ENCODE results near the gene PPP2R3C.
"Not testable (repeated sequence)": the region's sequence is repeated elsewhere in the genome, so short reads cannot be mapped to it uniquely, and the experiment has no call there.

Gene PPP2R3C

DNA sequence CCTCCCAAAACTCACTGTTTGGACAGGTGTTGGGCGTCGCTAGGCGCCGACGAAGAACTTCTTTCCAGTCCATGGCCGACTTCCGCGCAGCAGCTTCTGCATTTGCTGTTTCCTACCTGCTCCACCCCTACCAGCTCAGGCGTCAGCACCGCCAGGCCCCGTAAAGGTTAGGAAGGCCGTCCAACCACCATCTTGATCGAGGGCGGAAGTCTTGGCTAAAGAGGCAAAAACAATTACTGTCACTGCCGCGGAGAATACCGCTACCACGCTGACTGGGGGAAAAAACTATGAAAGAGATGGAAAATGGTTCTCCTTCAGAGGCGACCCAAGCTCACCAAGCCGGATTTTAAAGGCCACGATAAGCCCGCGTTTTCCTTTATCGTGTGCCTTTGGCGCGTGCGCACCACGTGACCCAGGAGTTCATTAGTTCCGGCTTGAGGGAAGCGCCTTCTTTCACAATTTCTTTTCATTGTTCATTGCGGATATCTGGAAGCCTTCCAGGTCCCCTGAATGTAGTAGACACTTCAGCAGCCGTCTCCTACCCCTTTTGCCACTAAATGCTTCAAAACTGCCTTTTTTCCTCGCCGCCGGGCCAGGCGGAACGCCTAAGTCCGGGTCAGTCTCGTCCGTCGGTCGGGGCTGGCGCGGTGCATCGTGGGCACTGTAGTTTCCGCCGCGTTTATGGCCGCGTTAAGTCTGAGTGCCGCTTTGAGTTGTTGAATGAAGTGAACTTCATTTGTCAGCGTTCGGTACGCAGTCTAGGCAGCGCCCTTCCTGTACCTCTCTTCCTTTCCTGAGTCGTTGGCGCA lies at the start of gene PPP2R3C, which contains the start of gene PRORP:
Gene PPP2R3C (minus strand): TSS at position 104 of the 809 bp plus-strand sequence. CDS start 31 bp downstream, at position 73.
Gene PRORP (plus strand): TSS at position 666 of the 809 bp plus-strand sequence. CDS start 694 bp downstream, outside the sequence.
- DNase-seq, result peak; percentile 86

DNA sequence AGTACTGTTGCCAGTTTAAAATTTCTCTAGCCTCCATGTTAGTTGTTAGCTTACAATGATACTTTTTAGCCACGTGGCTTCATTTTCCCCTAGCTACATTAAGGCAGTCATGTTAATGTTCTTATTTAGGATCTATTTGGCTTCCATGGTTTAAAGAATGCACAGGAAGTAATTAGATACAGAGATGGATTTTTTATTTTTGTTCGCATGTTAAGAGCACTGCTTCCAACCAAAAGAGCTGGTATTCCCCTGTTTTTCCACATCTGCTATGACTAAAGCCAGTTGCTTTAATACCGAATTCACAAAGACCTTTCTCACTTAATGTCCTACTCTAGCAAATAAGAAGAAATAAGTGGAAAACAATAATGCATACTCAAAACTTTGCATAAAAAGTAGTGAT lies 45.7 kb upstream of the PPP2R3C start:
- no peak for DNase-seq

GRCh38 chr14:35164849-35165248 lies 43.1 kb upstream of the PPP2R3C start:
- no peak for DNase-seq

DNA sequence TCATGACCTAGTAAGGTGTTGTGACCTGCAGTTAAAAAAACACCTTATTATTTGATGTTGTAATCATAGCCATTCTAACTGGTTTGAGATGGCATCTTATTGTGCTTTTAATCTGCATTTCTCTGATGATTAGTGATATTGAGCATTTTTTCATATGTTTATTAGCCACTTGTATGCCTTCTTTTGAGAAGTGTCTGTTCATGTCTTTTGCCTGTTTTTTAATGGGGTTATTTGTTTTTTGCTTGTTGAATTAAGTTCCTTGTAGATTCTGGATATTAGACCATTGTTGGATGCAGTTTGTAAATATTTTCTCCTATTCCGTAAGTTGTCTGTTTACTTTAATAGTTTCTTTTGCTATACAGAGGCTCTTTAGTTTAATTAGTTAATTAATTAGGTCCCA lies 41.6 kb upstream of the PPP2R3C start:
- DNase-seq, result no peak

- DNase-seq, result no peak
Observed at GRCh38 chr14:35161231-35161630, 39.4 kb upstream of the PPP2R3C start.

- DNase-seq, result no peak
Observed at GRCh38 chr14:35159742-35160409, 38.1 kb upstream of the PPP2R3C start.

DNA sequence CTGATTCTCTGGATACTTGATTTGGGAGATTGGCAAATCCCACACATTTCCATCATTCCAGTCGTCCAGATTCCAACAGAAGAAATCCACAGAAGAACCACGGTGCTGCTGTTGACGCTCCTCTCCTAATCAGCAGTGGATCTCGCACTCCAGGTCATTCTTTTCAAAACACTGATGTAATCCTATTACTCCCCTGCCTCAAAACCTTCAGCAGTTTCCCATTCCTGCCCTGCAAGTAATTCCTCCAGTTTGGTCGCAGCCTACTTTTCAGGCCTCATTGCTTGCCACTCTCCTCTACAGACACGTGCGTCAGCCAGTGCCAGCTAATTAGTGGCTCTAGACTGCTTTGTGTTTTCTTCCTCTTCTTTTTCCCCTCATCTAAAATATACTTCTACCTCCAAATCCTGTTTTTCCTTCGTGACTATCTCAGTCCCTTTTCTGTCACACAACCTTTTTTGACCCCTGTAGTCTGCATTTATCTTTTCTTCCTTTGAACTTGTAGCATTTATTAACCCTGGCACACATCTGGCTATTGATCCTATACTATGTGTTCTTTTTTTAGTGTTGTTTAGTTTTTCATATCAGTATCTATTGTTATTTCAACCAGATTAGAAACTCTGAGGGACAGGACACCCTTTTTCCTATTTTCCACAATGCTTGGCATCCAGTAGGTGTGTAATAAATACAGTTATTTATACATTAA lies 37.3 kb upstream of the PPP2R3C start:
- DNase-seq, result no peak

DNA sequence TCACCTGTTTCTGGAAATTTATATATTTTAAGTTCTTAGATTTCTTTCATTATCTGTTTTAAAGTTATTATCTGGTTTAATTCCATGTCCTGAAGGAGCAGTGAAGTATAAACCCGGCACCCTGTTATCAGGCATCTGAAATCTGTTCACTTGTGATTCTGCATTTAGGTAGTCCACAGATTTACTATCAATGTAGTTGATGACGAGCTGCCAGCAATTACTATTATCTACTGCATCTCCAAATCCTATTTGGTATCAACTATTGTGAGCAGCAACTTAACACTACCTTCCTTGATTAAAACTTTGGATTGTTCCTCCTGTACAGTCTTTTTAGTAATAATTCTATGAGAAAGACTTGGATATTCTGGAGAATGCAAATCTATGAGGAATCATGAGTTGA lies 36.7 kb upstream of the PPP2R3C start:
- no peak for DNase-seq

- DNase-seq, result no peak
Observed at GRCh38 chr14:35155962-35156361, 34.2 kb upstream of the PPP2R3C start.

- no peak for DNase-seq
Observed at GRCh38 chr14:35154016-35154415, 32.2 kb upstream of the PPP2R3C start.

DNA sequence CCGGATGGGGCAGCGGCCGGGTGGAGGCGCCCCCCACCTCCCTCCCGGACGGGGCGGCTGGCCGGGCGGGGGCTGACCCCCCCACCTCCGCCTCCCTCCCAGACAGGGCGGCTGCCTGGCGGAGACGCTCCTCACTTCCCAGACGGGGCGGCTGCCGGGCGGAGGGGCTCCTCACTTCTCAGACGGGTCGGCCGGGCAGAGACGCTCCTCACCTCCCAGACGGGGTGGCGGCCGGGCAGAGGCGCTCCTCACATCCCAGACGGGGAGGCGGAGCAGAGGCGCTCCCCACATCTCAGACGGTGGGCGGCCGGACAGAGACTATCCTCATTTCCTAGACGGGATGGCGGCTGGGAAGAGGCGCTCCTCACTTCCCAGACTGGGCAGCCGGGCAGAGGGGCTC lies 30.7 kb upstream of the PPP2R3C start:
- not testable (repeated sequence) for DNase-seq

GRCh38 chr14:35149239-35149638 lies 27.4 kb upstream of the PPP2R3C start:
- DNase-seq, result no peak

GRCh38 chr14:35147711-35148110 lies 25.9 kb upstream of the PPP2R3C start:
- no peak for DNase-seq

DNA sequence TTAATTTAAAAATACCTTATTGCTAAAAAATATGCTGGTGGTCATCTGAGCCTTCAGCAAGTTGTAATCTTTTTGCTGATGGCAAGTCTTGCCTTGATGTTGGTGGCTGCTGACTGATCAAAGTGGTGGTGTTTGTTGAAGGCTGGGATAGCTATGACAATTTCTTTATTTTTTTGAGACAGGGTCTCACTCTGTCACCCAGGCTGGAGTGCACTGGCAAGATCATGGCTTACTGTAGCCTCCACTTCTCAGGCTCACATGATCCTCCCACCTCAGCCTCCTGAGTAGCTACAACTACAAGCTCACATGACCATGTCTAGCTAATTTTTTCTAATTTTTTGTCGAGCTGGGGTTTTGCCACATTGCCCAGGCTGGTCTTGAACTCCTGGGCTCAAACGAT lies 25.4 kb upstream of the PPP2R3C start:
- DNase-seq, result no peak

DNA sequence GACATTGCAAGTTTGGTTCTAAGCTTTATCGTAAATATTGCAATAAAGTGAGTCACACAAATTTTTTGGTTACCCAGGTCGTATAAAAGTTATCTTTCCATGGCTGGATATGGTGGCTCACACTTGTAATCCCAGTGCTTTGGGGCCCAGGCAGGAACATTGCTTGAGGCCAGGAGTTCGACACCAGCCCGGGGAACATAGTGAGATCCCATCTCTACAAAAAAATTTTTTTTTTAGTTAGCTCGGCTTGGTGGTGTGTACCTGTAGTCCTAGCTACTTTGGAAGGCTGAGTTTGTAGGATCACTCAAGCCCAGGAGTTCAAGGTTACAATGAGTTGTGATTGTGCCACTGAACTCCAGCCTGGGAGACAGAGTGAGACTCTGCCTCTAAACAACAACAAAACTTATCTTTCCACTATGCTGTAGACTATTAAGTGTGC lies 24.9 kb upstream of the PPP2R3C start:
- no peak for DNase-seq

GRCh38 chr14:35144029-35144428 lies 22.2 kb upstream of the PPP2R3C start:
- DNase-seq, result no peak

GRCh38 chr14:35140718-35141581 lies 19.2 kb upstream of the PPP2R3C start:
- peak; percentile 17 for DNase-seq

DNA sequence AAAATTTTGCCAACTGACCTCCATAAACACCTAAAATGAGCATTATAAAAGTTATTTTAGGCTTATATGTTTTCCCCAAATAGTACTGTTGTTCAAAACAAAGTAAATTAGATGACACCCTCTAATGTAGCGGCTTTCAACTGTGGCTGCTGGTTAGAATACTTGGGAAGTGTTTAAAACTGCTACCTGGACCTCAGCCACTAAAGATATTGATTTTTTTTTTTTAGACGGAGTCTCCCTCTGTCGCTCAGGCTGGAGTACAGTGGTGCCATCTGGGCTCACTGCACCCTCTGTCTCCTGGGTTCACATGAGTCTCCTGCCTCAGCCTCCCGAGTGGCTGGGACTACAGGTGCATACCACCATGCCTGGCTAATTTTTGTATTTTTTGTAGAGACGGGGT lies 16.8 kb upstream of the PPP2R3C start:
- DNase-seq, result no peak

DNA sequence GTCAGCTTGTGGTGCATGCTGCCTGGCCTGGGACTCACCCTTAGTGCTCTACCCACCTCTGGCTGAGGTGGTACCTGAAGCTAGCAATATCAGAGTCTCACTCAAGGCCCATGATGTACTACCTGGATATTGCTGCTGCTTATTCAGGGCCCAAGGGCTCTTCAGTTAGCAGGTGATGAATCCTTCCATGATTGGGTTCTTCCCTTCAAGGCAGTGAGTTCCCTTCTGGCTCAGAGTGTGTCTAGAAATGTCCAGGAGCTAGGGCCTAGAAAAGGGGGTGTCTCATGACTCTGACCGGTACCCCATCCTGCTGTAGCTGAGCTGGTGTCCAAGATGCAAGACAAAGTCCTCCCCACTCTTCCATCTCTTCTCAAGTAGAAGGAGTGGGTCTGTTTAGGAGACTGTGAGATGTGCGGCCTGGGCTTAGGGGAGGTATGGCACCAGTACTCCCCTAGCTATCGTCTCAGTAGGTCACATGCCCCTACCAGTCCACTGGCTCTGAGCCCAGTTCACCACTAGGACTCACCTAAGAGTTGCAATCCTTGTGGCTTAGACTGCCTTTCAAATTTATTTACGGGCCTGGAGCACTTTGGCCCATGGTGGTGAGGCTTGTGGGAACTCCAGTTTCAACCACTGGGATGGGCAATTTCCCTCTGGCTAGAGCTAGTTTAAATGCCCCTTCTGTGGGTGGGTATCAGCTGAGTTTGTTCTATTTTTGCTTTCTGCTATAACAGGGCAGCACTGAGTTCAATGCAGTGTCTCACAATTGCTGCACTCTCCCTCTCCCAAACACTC lies 12.7 kb upstream of the PPP2R3C start:
- no peak for DNase-seq

GRCh38 chr14:35133542-35134328 lies 11.9 kb upstream of the PPP2R3C start:
- no peak for DNase-seq

DNA sequence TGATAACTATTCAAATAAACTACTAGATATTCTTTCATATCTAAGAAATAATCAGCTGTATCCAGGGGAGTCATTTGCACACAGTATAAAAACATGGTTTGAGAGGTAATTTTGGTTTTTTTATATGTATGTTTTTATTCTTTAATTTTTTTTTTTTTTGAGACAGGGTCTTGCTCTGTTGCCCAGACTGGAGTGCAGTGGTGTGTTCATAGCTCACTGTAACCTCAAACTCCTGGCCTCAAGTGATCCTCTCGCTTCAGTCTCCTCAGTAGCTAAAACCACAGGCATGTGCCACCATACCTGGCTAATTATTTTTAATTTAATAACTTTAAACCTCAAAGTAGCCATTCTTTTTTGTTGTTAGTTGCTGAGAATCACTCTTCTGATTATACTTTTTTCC lies 2.3 kb upstream of the PPP2R3C start:
- DNase-seq, result no peak
